Activated naive CD4-positive, alpha-beta T cell treated with anti-CD3 and anti-CD28 coated beads, Interleukin-2, amount 50 U/mL, for 16 hours (primary cell): ENCODE data around the gene ARAF.
"Not testable (repeated sequence)": the region's sequence is repeated elsewhere in the genome, so short reads cannot be mapped to it uniquely, and the experiment has no call there.

Source experiments
- DNase-seq: peaks from one replicate; pipeline ENCODE4 v3.0.0-alpha.2; 2020

Gene ARAF

GRCh38 chrX:47586043-47586787 lies 25.2 kb downstream of the ARAF start:
- DNase-seq = no peak

- no peak for DNase-seq
Observed at GRCh38 chrX:47587091-47587891, 26.3 kb downstream of the ARAF start.

GRCh38 chrX:47587906-47588735 lies 27.1 kb downstream of the ARAF start:
- no peak for DNase-seq

GRCh38 chrX:47590984-47591383 lies 30.0 kb downstream of the ARAF start:
- no peak for DNase-seq

GRCh38 chrX:47593522-47593921 lies 32.5 kb downstream of the ARAF start:
- no peak for DNase-seq

- no peak for DNase-seq
Observed at GRCh38 chrX:47595716-47596251, 34.8 kb downstream of the ARAF start.

GRCh38 chrX:47596256-47596655 lies 35.3 kb downstream of the ARAF start:
- no peak for DNase-seq

GRCh38 chrX:47597222-47597621 lies 36.2 kb downstream of the ARAF start:
- DNase-seq = no peak

- not testable (repeated sequence) for DNase-seq
Observed at GRCh38 chrX:47603125-47603524, 42.1 kb downstream of the ARAF start.

GRCh38 chrX:47605024-47605423 lies 44.0 kb downstream of the ARAF start:
- DNase-seq = no peak

GRCh38 chrX:47607091-47607490 lies 46.1 kb downstream of the ARAF start:
- no peak for DNase-seq

- DNase-seq = no peak
Observed at GRCh38 chrX:47608130-47608810, 47.3 kb downstream of the ARAF start.

GRCh38 chrX:47610511-47610910 lies 49.5 kb downstream of the ARAF start:
- DNase-seq = no peak

- DNase-seq = no peak
Observed at GRCh38 chrX:47611489-47611888, 50.5 kb downstream of the ARAF start.

GRCh38 chrX:47611926-47612325 lies 50.9 kb downstream of the ARAF start:
- no peak for DNase-seq

GRCh38 chrX:47612418-47612817 lies 51.4 kb downstream of the ARAF start:
- no peak for DNase-seq

GRCh38 chrX:47613082-47613481 lies 52.1 kb downstream of the ARAF start:
- DNase-seq = no peak

GRCh38 chrX:47614618-47615017 lies 53.6 kb downstream of the ARAF start:
- DNase-seq = no peak

GRCh38 chrX:47618923-47619485 lies 58.0 kb downstream of the ARAF start:
- DNase-seq = no peak

- DNase-seq = peak; percentile 80
Observed at GRCh38 chrX:47619486-47620302, 58.7 kb downstream of the ARAF start, which contains the start of gene SYN1. TSS of gene SYN1 (minus strand) at chrX:47619857. CDS start at chrX:47619728, 129 bp downstream.

GRCh38 chrX:47620303-47620685 lies 59.3 kb downstream of the ARAF start:
- no peak for DNase-seq
